22Rv1 (cell line): Measurements from ENCODE around the gene ARHGEF19.

ENCODE experiments used
- H3K27ac ChIP-seq: fragments of 450-650 bp; 2 replicates; pipeline ENCODE4 v1.5.1; 2017
- ZFX ChIP-seq: fragments of 450-650 bp; IDR thresholded peaks from 2 replicates; pipeline ENCODE4 v1.6.1; 2017; ENCODE audit warnings: antibody characterized with exemption, borderline replicate concordance
- TF ChIP-seq, protein P1 (sequence below): fragments of 450-650 bp; IDR thresholded peaks from 2 replicates; pipeline ENCODE4 v1.5.1; 2017; ENCODE audit warnings: mild to moderate bottlenecking

The ARHGEF19 gene

GRCh38 chr1:16235944-16236510 is 23.6 kb upstream of the ARHGEF19 start:
- peak overlapping the region; percentile 84 for H3K27ac ChIP-seq
- no peak for TF ChIP-seq ZFX
- TF ChIP-seq, protein P1, sequence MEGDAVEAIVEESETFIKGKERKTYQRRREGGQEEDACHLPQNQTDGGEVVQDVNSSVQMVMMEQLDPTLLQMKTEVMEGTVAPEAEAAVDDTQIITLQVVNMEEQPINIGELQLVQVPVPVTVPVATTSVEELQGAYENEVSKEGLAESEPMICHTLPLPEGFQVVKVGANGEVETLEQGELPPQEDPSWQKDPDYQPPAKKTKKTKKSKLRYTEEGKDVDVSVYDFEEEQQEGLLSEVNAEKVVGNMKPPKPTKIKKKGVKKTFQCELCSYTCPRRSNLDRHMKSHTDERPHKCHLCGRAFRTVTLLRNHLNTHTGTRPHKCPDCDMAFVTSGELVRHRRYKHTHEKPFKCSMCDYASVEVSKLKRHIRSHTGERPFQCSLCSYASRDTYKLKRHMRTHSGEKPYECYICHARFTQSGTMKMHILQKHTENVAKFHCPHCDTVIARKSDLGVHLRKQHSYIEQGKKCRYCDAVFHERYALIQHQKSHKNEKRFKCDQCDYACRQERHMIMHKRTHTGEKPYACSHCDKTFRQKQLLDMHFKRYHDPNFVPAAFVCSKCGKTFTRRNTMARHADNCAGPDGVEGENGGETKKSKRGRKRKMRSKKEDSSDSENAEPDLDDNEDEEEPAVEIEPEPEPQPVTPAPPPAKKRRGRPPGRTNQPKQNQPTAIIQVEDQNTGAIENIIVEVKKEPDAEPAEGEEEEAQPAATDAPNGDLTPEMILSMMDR = peak; percentile 60

DNA sequence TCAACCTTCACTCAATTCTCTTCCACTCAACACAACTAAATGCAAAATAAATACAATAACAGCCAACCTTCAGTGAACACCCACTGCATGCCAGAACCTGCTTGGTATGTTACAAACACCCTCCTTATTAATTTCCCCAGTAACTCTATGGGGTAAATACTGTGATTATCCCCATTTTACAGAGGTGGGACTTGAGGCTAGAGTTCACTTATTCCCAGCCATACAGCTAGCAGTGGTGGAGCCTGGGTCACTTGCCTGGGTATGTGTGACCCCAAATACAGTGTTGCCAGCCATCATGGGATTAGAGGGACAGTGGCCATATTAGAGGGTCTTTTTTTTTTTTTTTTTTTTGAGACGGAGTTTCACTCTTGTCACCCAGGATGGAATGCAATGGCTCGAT is 22.9 kb upstream of the ARHGEF19 start:
- peak overlapping the region; percentile 84 for H3K27ac ChIP-seq

DNA sequence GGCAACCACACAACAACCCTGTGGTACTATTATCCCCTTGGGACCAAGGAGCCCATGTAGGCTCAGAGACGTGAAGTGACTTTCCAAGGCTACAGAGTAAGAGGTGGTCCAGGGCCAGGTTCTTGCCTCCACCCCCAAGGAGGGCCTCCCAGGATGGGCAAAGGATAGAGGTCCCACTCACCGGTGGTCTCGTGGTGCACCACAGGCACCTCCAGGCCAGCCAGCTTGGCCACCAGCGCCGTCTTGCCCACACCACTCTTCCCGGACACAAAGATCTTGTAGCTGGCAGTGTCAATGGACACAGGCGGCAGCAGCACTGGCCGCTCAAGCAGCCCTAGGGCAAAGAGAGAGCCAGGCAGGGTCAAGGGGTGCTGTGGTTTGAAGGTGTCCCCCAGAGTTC is 21.0 kb upstream of the ARHGEF19 start:
- TF ChIP-seq, protein P1 = no peak
- no peak for TF ChIP-seq ZFX

More for the DNA sequence above, 22.9 kb upstream of the ARHGEF19 start:
- TF ChIP-seq, protein P1 = no peak
- TF ChIP-seq ZFX = no peak

DNA sequence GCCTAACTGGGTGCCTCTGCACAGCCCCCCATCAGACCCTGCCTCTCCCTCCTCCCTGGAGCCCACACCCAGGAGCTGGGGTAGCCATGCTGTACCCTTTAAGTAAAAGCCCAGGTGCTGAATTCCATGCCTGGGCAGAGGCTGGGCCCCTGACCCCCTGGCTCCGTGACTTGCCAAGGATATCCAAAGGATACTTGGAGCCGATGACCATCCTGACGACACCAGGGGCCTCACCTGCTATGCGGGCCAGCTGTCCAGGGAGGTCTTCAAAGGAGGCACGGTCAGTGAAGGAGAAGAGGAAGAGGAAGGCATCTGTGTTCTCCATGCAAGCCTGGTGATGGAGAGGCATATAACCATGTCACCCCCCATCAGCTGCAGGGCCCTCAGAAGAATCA is 19.9 kb upstream of the ARHGEF19 start:
- H3K27ac ChIP-seq = no peak overlapping the region
- TF ChIP-seq, protein P1 = no peak
- no peak for TF ChIP-seq ZFX

More for the DNA sequence above, 21.0 kb upstream of the ARHGEF19 start:
- H3K27ac ChIP-seq = no peak overlapping the region

GRCh38 chr1:16231331-16232315 is 19.2 kb upstream of the ARHGEF19 start:
- H3K27ac ChIP-seq = no peak overlapping the region
- TF ChIP-seq, protein P1 = no peak
- TF ChIP-seq ZFX = no peak

- TF ChIP-seq ZFX = no peak
- TF ChIP-seq, protein P1 = no peak
- no peak overlapping the region for H3K27ac ChIP-seq
These were observed 18.3 kb upstream of the ARHGEF19 start for GRCh38 chr1:16230744-16231143.
